IMR-90 (cell line): ENCODE measurements around the gene SDC1. TPM values are rescaled to one million over a fixed set of nuclear protein-coding genes. Genes with fewer than 3 reads are reported as not detected.

ENCODE experiments used
- ATAC-seq: fragments of 200-7000 bp; cut with Tn5 transposase; 2 replicates; pipeline ENCODE4 v1.9.1; 2020; ENCODE audit warnings: low read depth, mild to moderate bottlenecking, moderate library complexity
- BruUV-seq: library from RNA; stranded (reverse); fragments of 400-500 nt; replicated peaks from 2 replicates; lab custom pipeline; 2021; lab: Mats Ljungman, UMichigan
- CTCF ChIA-PET: fragments of 300-600 bp; formaldehyde crosslinking; extraction: SDS; loops from one replicate; lab custom pipeline; 2021; ENCODE audit warnings: antibody characterized with exemption; lab: Yijun Ruan, JAX
- POLR2A ChIA-PET: fragments of 300-600 bp; sonication (Branson Sonifier 250); formaldehyde crosslinking; loops from one replicate; lab custom pipeline; 2022; ENCODE audit warnings: antibody characterized with exemption; ENCODE audit not compliant: unreplicated experiment; lab: Charles Lee
- DNase-seq: peaks from one replicate; pipeline ENCODE4 v3.0.0; 2013
- H2AFZ ChIP-seq: replicated peaks from 2 replicates; pipeline ENCODE3; 2013; ENCODE audit warnings: low read length, mild to moderate bottlenecking; ENCODE audit not compliant: poor library complexity
- H2AK5ac ChIP-seq: 2 replicates; pipeline ENCODE4 v1.6.1; 2013; ENCODE audit warnings: low read depth, low read length, inconsistent platforms
- H2AK9ac ChIP-seq: replicated peaks from 2 replicates; pipeline ENCODE3; 2013; ENCODE audit warnings: mild to moderate bottlenecking, low read depth, low read length, moderate library complexity; ENCODE audit not compliant: poor library complexity
- H2BK120ac ChIP-seq: 2 replicates; pipeline ENCODE4 v1.6.1; 2013; ENCODE audit warnings: low read depth, low read length, inconsistent platforms
- H2BK15ac ChIP-seq: 3 replicates; pipeline ENCODE4 v1.6.1; 2013; ENCODE audit warnings: low read depth, low read length, inconsistent platforms
- H2BK20ac ChIP-seq: 2 replicates; pipeline ENCODE4 v1.6.1; 2013; ENCODE audit warnings: low read depth, mild to moderate bottlenecking, inconsistent platforms, low read length, moderate library complexity
- H2BK5ac ChIP-seq: 2 replicates; pipeline ENCODE4 v1.6.1; 2013; ENCODE audit warnings: mild to moderate bottlenecking, low read depth, low read length, inconsistent platforms; ENCODE audit not compliant: poor library complexity, severe bottlenecking
- H3K14ac ChIP-seq: replicated peaks from 2 replicates; pipeline ENCODE4 v1.6.1; 2013; ENCODE audit warnings: low read depth, low read length, inconsistent platforms
- H3K18ac ChIP-seq: 2 replicates; pipeline ENCODE4 v1.6.1; 2013; ENCODE audit warnings: low read depth, low read length, control low read depth
- H3K23ac ChIP-seq: 2 replicates; pipeline ENCODE4 v1.6.1; 2013; ENCODE audit warnings: low read depth, low read length, inconsistent platforms
- H3K27ac ChIP-seq: 2 replicates; pipeline ENCODE4 v1.5.1; 2013; ENCODE audit warnings: mild to moderate bottlenecking, control low read depth, low read length; ENCODE audit not compliant: insufficient read depth
- H3K27me3 ChIP-seq: 2 replicates; pipeline ENCODE4 v1.6.1; 2013; ENCODE audit warnings: low read length; ENCODE audit not compliant: control insufficient read depth, insufficient read depth
- H3K36me3 ChIP-seq: 2 replicates; pipeline ENCODE4 v1.6.1; 2013; ENCODE audit warnings: low read length, mixed read lengths; ENCODE audit not compliant: control insufficient read depth, insufficient read depth
- H3K4ac ChIP-seq: 2 replicates; pipeline ENCODE4 v1.6.1; 2013; ENCODE audit warnings: low read depth, low read length, inconsistent platforms
- H3K4me1 ChIP-seq: 2 replicates; pipeline ENCODE4 v1.6.1; 2013; ENCODE audit warnings: low read length, mixed read lengths; ENCODE audit not compliant: control insufficient read depth, insufficient read depth
- H3K4me2 ChIP-seq: 2 replicates; pipeline ENCODE4 v1.6.1; 2013; ENCODE audit warnings: low read depth, mild to moderate bottlenecking, control low read depth, low read length, moderate library complexity
- H3K4me3 ChIP-seq: 2 replicates; pipeline ENCODE4 v1.5.1; 2013; ENCODE audit warnings: low read depth, mild to moderate bottlenecking, control low read depth, low read length, moderate library complexity; ENCODE audit not compliant: insufficient read depth
- H3K56ac ChIP-seq: 2 replicates; pipeline ENCODE4 v1.6.1; 2013; ENCODE audit warnings: low read length, inconsistent platforms; ENCODE audit not compliant: insufficient read depth; ENCODE audit errors: extremely low read depth
- H3K79me1 ChIP-seq, 2 experiments: 2 replicates each; pipeline ENCODE4 v1.6.1; 2013; ENCODE audit warnings: low read length in 2 of 2, inconsistent platforms in 1 of 2, low read depth in 1 of 2
- H3K9ac ChIP-seq: 2 replicates; pipeline ENCODE4 v1.6.1; 2013; ENCODE audit warnings: low read depth, low read length, control low read depth
- H3K9me1 ChIP-seq: 2 replicates; pipeline ENCODE4 v1.6.1; 2013; ENCODE audit warnings: low read length, inconsistent platforms; ENCODE audit not compliant: insufficient read depth
- H3K9me3 ChIP-seq: 2 replicates; pipeline ENCODE4 v1.6.1; 2013; ENCODE audit warnings: low read length; ENCODE audit not compliant: control insufficient read depth, insufficient read depth
- H4K20me1 ChIP-seq: 2 replicates; pipeline ENCODE4 v1.6.1; 2013; ENCODE audit warnings: low read length, inconsistent platforms; ENCODE audit not compliant: insufficient read depth
- H4K5ac ChIP-seq: 2 replicates; pipeline ENCODE4 v1.6.1; 2013; ENCODE audit warnings: mild to moderate bottlenecking, low read depth, low read length, control low read depth
- H4K8ac ChIP-seq, 2 experiments: 2 replicates each; pipeline ENCODE4 v1.6.1; 2013; ENCODE audit warnings: low read depth in 2 of 2, low read length in 2 of 2, control low read depth in 1 of 2, inconsistent platforms in 1 of 2
- H4K91ac ChIP-seq: 2 replicates; pipeline ENCODE4 v1.6.1; 2013; ENCODE audit warnings: low read depth, low read length, inconsistent platforms; ENCODE audit not compliant: insufficient read depth
- FOS ChIP-seq: fragments of 150-350 bp; IDR thresholded peaks from 2 replicates; pipeline ENCODE4 v1.6.1; 2016; ENCODE audit warnings: low read depth, low read length
- RFX5 ChIP-seq: IDR thresholded peaks from 2 replicates; pipeline ENCODE4 v1.8.0; 2012; ENCODE audit warnings: low read depth, mild to moderate bottlenecking, low read length, moderate library complexity
- WGBS, 2 experiments: methylation state at CpG; one replicate each; pipeline versions ENCODE4 v1.1.5 to v1.1.7; 2013; ENCODE audit warnings: missing lambda C conversion rate in 2 of 2; ENCODE audit not compliant: insufficient read length in 1 of 2; ENCODE audit errors: extremely low coverage in 2 of 2; 5-methylcytosine and 5-hydroxymethylcytosine counted together
- dilution Hi-C: fragments of 300-500 bp; cut with HindIII; formaldehyde crosslinking; loops from one replicate; pipeline ENCODE4 v1.14.3; 2018; ENCODE audit warnings: low sequenced_read_pairs; ENCODE audit not compliant: unreplicated experiment
- in situ Hi-C: fragments of 300-500 bp; cut with MboI; formaldehyde crosslinking; loops from 3 replicates; pipeline ENCODE4 v1.14.3; 2019; ENCODE audit warnings: low sequenced_read_pairs, inconsistent platforms, mixed read lengths
- intact Hi-C: fragments of 100-400 bp; cut with micrococcal nuclease; formaldehyde crosslinking; loops from 2 replicates; pipeline ENCODE4 v1.10.0; 2022
- polyA plus RNA-seq, 3 experiments: library from polyadenylated mRNA; depleted of rRNA; stranded (reverse); fragments of >200 nt; gene quantifications; 2 replicates each; pipeline ENCODE4 v1.2.3, GENCODE V29; 2012; ENCODE audit warnings: low replicate concordance in 1 of 3
- total RNA-seq: library from RNA; depleted of rRNA; stranded (reverse); fragments of >200 nt; gene quantifications from 2 replicates; pipeline ENCODE4 v1.2.3, GENCODE V29; 2012

SDC1 gene
- total and polyA plus RNA-seq, 2 of the 4 experiments (the other 2 are of a cell fraction): 22.0 to 28.3 TPM

GRCh38 chr2:20249170-20249569 lies 24.2 kb upstream of the SDC1 start:
- no peak overlapping the region for H3K18ac ChIP-seq
- H4K91ac ChIP-seq: no peak overlapping the region
- H3K23ac ChIP-seq: no peak overlapping the region
- no peak overlapping the region for H3K4ac ChIP-seq
- DNase-seq (no peak), ATAC-seq (no peak)
- no peak overlapping the region for H3K9ac ChIP-seq
- no peak overlapping the region for H2AK5ac ChIP-seq
- H3K14ac ChIP-seq: no peak overlapping the region
- H3K79me1 ChIP-seq: peaks cover 0 to 2% of the 10 kb centered on the region in 2 experiments; a peak in 3 of 4 replicates
- H3K4me3 ChIP-seq: no peak overlapping the region
- H2BK15ac ChIP-seq: no peak overlapping the region
- no peaks in the 10 kb centered on the region for H3K4me1 ChIP-seq
- no peak overlapping the region for H2AFZ ChIP-seq
- intact Hi-C loops: loop anchor here (2.0 kb wide), 1 partner anchor 34 kb away; no protein-coding TSS in a partner anchor
- H3K4me2 ChIP-seq: no peak overlapping the region
- H3K27ac ChIP-seq: no peak overlapping the region
- POLR2A ChIA-PET: no interaction called here
- H3K36me3 ChIP-seq: peaks cover 21% of the 10 kb centered on the region
- no peak overlapping the region for H2AK9ac ChIP-seq
- no peaks in the 10 kb centered on the region for H3K27me3 ChIP-seq
- no peak overlapping the region for H2BK20ac ChIP-seq
- BruUV-seq: no TSS peak
- WGBS, 2 experiments: no CpG with 5 or more reads among the region's 6 CpGs
- no peak overlapping the region for H3K56ac ChIP-seq
- TF ChIP-seq FOS: no peak
- TF ChIP-seq RFX5: no peak
- no peak overlapping the region for H4K8ac ChIP-seq
- no peak overlapping the region for H2BK120ac ChIP-seq
- no peaks in the 10 kb centered on the region for H3K9me3 ChIP-seq
- no peak overlapping the region for H4K5ac ChIP-seq
- in situ Hi-C loops: no loop called here
- no peaks in the 10 kb centered on the region for H4K20me1 ChIP-seq
- CTCF ChIA-PET: no interaction called here
- H3K9me1 ChIP-seq: peaks cover 10% of the 10 kb centered on the region
- dilution Hi-C loops: no loop called here
- no peak overlapping the region for H2BK5ac ChIP-seq
